Stimulated activated CD4-positive, alpha-beta T cell treated with anti-CD3 and anti-CD28 coated beads, Interleukin-12 subunit alpha, Interleukin-12 subunit beta, amount 100 ng/mL, for 24 hours (primary cell): ENCODE measurements around the gene C2CD4A.
"Not testable (repeated sequence)": the region's sequence is repeated elsewhere in the genome, so short reads cannot be mapped to it uniquely, and the experiment has no call there.

Experiments used
- DNase-seq, 2 experiments: peaks; one replicate each; pipeline ENCODE4 v3.0.0-alpha.2; 2020; ENCODE audit warnings: low read depth in 2 of 2

The C2CD4A gene, protein sequence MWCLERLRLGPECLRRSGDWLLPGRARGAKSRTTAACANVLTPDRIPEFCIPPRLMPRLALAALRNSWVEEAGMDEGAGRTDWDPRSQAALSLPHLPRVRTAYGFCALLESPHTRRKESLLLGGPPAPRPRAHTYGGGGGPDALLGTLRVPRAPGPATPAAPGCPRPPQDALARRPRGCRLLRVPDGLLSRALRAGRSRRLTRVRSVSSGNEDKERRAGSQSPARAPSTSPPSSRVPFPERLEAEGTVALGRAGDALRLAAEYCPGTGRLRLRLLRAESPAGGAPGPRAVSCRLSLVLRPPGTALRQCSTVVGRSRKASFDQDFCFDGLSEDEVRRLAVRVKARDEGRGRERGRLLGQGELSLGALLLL

DNA sequence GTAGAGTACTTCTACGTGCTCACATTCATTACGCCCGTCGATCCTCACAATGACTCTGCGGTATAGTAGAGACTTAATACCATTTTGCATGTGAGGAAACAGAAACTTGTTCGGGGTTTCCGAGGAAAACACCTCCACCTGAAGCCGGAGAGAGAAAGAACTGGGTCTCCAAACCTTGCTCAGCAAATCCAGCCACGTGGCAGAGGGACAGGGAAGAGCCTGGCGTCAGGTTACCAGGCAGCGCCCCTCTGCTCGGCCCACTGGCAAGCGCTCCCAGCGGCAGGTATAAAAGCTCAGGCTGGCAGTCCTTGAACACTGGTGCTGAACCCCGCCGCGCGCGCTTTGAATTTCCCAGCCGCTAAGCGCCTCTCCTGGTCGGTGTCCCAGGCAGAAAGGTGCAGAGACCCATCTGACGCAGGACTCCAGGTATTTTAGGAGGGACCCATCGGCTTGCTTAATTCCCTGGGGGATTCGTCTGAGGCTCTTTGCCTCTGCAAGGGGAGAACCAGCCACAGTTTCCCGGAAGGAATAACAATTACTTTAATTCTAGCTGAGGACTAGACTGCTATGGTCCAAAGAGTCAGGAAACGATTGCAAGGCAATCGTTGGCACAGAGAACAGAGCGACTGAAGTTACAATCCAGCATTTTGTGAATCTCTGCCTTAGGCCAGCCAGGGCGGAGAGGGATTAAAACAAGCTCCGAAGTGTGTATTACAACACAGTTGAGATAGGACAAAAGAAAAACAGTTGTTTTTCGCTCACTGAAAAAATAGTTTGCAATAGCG lies at the start of gene C2CD4A:
Gene C2CD4A, plus strand, starts transcription at position 315 of the 785 bp plus-strand sequence. CDS start 637 bp downstream, outside the sequence.
- DNase-seq, result peak; percentile 35 to 56

- no peak for DNase-seq
These were observed 46.1 kb upstream of the C2CD4A start for GRCh38 chr15:62020576-62021160.

DNA sequence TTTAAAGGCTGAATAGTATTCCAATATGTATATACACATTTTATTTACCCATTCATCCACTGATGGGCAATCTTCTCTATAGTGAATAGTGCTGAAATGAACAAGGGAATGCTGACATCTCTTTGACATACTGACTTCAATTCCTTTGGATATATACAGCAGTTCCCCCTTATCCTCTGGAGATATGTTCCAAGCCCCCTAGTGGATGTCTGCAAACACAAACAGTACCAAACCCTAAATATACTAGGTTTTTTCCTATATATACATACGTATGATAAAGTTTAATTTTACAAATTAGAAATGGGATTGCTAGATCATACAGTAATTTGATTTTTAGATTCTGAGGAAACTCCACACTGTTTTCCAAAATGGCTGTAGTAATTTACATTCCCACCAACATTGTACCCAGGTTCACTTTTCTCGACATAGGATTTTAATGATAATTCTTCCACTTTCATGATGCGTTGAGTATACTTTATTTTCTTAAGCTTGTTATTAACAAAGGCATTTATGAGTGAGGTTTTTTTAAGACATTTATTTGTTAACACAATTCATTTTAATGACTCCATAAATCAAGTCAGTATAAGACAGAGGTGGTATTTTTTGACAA lies 44.7 kb upstream of the C2CD4A start:
- no peak for DNase-seq

DNA sequence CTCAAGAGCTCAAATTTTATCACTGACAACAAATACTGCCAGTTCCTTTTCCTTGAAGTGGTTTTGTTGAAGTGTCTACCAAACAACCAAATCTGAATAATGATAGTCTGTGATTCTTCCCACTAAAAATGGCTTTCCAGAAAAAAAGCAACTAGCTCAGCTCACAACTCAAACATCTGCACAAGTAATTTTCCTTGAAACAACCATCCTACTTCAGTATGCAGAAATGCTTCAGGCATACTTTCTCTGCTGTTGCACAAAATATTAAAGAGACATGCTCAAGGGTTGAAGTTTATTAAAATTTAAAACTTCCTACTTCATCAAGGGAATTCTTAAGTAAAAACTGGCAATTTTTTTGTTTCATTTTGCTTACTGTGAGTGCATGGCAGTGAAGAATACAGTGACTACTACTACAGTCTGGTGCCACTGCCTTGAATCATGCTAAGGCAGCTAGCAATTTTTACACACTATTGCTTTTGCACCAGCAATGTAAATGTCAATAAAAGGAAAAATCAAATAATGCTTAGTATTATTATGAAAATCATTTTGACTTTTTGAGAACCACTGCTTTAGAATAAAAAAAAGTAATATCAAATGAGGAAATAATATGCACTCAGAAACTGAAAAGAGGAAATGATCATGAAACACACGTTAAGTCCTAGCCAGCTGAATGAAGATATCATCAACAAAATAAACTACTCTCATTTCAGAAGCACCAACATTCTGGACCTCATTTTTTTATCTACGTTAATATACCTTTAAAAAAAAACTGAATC lies 40.1 kb upstream of the C2CD4A start:
- no peak for DNase-seq

DNA sequence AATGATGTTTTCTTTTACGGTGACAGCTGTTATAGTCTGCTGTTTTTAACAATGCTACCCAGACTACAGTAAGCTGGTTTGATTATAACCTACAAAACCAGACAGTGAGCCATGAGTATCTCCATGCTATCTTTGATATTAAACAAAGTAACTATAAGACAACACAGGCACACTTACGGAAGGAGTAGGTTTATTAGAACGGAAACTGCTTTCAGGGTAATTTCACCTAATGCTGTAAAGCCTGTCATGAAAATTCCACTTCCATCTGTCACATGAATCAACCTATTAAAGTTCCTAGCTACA lies 39.6 kb upstream of the C2CD4A start:
- no peak for DNase-seq

DNA sequence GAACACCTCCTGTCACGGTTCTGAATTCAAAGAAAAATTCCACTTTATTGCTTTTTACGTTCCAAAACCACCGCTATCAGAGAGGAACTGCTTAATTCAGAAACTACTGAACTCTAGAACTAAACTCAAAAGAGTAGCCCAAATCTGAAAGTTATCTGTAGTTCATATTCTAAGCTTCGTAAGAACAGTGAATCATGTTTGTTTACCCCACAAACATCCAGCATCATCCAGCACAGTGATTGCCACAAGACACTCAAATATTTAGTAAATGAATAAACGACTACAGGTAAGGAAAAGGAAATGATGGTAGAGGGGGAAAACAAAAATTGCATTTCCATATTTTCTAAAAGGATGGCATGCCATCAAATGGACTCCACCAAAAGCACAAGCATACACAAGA lies 38.9 kb upstream of the C2CD4A start:
- DNase-seq, result no peak

DNA sequence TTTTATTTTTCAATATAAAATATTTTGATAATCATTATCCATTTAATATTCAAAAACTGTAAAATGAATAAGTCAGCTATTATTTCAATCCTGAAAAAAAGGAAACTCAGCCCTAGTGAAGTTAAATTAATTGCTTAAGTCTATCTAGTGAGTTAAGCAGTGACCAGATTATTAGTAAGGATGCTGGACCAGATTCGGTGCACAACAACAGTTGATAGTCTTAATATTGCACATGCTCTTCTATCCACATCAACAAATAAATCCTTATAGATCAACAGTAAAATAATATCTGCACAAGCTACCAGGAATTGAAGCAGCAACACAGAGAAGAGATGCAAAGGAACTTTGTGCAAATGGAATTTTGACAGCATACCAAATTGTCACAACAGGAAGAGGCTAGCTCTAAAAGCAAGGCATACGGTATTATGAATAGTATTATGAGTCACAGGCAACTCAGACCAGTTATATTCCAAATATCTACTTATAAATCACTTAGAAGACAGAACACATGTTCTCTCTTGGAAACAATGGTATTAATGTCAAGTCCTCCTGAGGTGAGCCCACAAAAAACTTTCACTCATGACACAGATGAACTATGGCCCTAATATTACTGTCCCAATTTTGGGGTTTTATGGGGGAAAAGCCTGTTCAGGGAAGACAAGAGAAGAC lies 31.4 kb upstream of the C2CD4A start:
- DNase-seq, result no peak

- no peak for DNase-seq
These were observed 20.6 kb upstream of the C2CD4A start for GRCh38 chr15:62046078-62046743.

DNA sequence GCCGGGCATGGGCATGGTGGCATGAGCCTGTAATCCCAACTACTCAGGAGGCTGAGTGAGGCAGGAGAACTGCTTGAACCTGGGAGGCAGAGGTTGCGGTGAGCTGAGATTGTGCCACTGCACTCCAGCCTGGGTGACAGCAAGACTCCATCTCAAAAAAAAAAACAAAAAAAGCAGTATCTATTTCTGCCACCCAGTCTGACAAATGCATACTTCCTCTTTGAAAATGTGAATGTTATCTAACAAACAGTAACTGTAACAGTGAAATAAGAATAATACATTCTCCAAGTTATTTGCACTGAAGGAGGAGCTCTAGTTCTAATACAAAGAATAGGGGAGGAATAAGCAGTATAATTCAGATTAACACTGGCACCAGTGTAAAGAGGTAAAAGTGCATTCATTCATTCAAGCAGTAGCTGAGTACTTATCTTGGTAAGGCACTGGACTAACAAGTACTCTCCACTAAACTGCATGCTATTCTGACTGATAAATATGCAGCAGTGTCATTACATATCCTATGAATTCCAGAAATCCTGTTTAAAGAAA lies 19.4 kb upstream of the C2CD4A start:
- DNase-seq, result no peak

- not testable (repeated sequence) for DNase-seq
These were observed 18.5 kb upstream of the C2CD4A start for GRCh38 chr15:62048254-62048653.

GRCh38 chr15:62050115-62050514 lies 16.7 kb upstream of the C2CD4A start:
- no peak for DNase-seq

- no peak for DNase-seq
These were observed 15.6 kb upstream of the C2CD4A start for GRCh38 chr15:62051166-62051565.

DNA sequence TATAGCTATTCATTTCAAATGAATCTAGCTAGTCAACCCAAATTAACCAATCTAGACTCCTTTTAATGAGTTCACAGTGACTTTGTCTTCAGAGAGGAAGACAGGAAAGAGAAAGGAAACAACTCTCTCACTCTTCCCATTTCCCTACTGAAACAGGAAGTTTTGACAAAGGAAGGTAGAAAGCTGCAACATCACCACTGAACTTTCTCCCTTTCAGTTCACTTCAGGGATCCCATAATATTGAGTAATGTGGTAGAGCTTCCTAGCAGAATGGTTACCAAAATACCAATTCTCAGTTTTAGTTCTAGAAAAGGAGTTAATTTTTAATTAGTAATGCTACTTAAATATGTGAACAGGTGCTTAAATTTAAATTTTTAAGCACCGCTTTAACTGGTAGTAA lies 14.1 kb upstream of the C2CD4A start:
- no peak for DNase-seq

- DNase-seq, result no peak
These were observed 13.2 kb upstream of the C2CD4A start for GRCh38 chr15:62053439-62054085.

DNA sequence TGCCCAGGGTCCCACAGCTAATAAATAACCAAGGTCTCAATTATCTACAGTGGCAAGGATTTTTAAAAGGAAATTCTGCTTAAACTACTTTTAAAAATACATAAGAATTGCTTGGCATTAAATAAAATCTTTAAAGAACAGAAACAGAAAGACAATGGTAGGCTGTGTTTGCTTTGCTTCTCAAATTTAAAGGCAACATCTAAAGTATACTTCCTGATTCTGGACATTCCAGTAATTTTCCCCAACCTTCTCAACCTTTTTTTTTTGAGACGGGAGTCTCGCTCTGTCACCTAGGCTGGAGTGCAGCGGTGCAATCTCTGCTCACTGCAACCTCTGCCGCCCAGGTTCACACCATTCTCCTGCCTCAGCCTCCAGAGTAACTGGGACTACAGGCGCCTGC lies 11.8 kb upstream of the C2CD4A start:
- DNase-seq, result no peak

DNA sequence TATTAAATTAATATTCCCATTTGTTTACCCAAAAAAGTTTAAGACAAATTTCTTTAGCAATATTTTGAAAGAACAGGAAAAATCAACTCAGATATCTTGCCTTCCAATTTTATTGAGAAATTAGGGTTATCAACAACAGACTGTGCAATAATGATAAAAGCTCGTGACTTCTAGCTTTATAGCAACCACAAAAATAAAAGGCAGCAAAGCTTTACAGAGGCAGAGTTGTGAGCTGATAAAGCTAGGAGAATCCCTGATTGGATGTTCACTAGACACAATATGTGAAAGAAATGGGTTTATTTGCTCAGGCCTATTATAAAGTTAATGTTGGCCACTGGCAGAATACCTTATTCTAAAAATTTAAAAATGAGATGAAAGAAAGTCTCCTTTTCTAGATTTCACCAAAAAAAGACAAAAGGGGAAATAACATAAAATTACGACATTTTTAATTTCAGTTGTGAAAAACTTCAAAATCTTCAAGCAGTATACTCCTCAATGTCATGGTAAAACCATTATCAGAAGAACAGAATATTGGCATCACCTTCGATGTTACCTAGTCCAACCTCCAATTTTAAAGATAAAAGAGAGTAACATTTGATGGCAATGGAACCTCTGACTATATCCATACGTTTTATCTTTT lies 9.3 kb upstream of the C2CD4A start:
- no peak for DNase-seq

- DNase-seq, result no peak
These were observed 8.3 kb upstream of the C2CD4A start for GRCh38 chr15:62058327-62059028.

GRCh38 chr15:62059108-62059815 lies 7.5 kb upstream of the C2CD4A start:
- DNase-seq, result no peak
